ENCODE results near the gene TMEM86A.

Gene TMEM86A

GRCh38 chr11:18726040-18726439 is 27.5 kb downstream of the TMEM86A start, which contains the start of gene IGSF22:
TSS of gene IGSF22 (minus strand) at chr11:18726188. CDS start at chr11:18724236, 1,952 bp downstream.
- DNase-seq (ENCODE audit: low spot score): no peak

GRCh38 chr11:18727479-18728236 is 29.1 kb downstream of the TMEM86A start:
- peak; percentile 71 for DNase-seq (ENCODE audit: low spot score)

GRCh38 chr11:18728658-18729057 is 30.1 kb downstream of the TMEM86A start:
- DNase-seq (ENCODE audit: low spot score): no peak

GRCh38 chr11:18729426-18729825 is 30.8 kb downstream of the TMEM86A start:
- DNase-seq (ENCODE audit: low spot score): no peak

GRCh38 chr11:18730020-18730419 is 31.4 kb downstream of the TMEM86A start:
- no peak for DNase-seq (ENCODE audit: low spot score)

GRCh38 chr11:18731441-18731840 is 32.9 kb downstream of the TMEM86A start:
- DNase-seq (ENCODE audit: low spot score): no peak

GRCh38 chr11:18731949-18732821 is 33.6 kb downstream of the TMEM86A start:
- peak; percentile 79 for DNase-seq (ENCODE audit: low spot score)

- DNase-seq (ENCODE audit: low spot score): no peak
Measured at GRCh38 chr11:18733202-18733601, 34.6 kb downstream of the TMEM86A start.

GRCh38 chr11:18736590-18737148 is 38.1 kb downstream of the TMEM86A start:
- DNase-seq (ENCODE audit: low spot score): no peak

GRCh38 chr11:18737642-18738041 is 39.1 kb downstream of the TMEM86A start:
- DNase-seq (ENCODE audit: low spot score): no peak

GRCh38 chr11:18739685-18740084 is 41.1 kb downstream of the TMEM86A start:
- no peak for DNase-seq (ENCODE audit: low spot score)

- no peak for DNase-seq (ENCODE audit: low spot score)
Measured at GRCh38 chr11:18741783-18742182, 43.2 kb downstream of the TMEM86A start.

- DNase-seq (ENCODE audit: low spot score): no peak
Measured at GRCh38 chr11:18743365-18743764, 44.8 kb downstream of the TMEM86A start.

GRCh38 chr11:18743900-18744514 is 45.4 kb downstream of the TMEM86A start:
- DNase-seq (ENCODE audit: low spot score): no peak

- DNase-seq (ENCODE audit: low spot score): no peak
Measured at GRCh38 chr11:18745251-18745650, 46.7 kb downstream of the TMEM86A start.

GRCh38 chr11:18748766-18749365 is 50.3 kb downstream of the TMEM86A start:
- no peak for DNase-seq (ENCODE audit: low spot score)

GRCh38 chr11:18749681-18750319 is 51.2 kb downstream of the TMEM86A start:
- no peak for DNase-seq (ENCODE audit: low spot score)

GRCh38 chr11:18750944-18751343 is 52.4 kb downstream of the TMEM86A start:
- no peak for DNase-seq (ENCODE audit: low spot score)

- no peak for DNase-seq (ENCODE audit: low spot score)
Measured at GRCh38 chr11:18752502-18752901, 53.9 kb downstream of the TMEM86A start.

- no peak for DNase-seq (ENCODE audit: low spot score)
Measured at GRCh38 chr11:18754308-18754707, 55.7 kb downstream of the TMEM86A start.
